ENCODE measurements around the gene S1PR4.
"Not testable (repeated sequence)": the region's sequence is repeated elsewhere in the genome, so short reads cannot be mapped to it uniquely, and the experiment has no call there.

The S1PR4 gene

GRCh38 chr19:3176715-3177501 is 1.7 kb upstream of the S1PR4 start:
- H3K27ac ChIP-seq = peak overlapping the region; percentile 97
- peak; percentile 88 for DNase-seq (ENCODE audit: low read depth, low spot score)

DNA sequence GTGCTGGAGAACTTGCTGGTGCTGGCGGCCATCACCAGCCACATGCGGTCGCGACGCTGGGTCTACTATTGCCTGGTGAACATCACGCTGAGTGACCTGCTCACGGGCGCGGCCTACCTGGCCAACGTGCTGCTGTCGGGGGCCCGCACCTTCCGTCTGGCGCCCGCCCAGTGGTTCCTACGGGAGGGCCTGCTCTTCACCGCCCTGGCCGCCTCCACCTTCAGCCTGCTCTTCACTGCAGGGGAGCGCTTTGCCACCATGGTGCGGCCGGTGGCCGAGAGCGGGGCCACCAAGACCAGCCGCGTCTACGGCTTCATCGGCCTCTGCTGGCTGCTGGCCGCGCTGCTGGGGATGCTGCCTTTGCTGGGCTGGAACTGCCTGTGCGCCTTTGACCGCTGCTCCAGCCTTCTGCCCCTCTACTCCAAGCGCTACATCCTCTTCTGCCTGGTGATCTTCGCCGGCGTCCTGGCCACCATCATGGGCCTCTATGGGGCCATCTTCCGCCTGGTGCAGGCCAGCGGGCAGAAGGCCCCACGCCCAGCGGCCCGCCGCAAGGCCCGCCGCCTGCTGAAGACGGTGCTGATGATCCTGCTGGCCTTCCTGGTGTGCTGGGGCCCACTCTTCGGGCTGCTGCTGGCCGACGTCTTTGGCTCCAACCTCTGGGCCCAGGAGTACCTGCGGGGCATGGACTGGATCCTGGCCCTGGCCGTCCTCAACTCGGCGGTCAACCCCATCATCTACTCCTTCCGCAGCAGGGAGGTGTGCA is 587 bp downstream of the S1PR4 start:
- DNase-seq (ENCODE audit: low read depth, low spot score) = no peak
- no peak overlapping the region for H3K27ac ChIP-seq

GRCh38 chr19:3179739-3180293 is 1.2 kb downstream of the S1PR4 start:
- H3K27ac ChIP-seq = no peak overlapping the region
- no peak for DNase-seq (ENCODE audit: low read depth, low spot score)

- H3K27ac ChIP-seq = no peak overlapping the region
These were observed 5.4 kb downstream of the S1PR4 start for GRCh38 chr19:3183721-3184641.

DNA sequence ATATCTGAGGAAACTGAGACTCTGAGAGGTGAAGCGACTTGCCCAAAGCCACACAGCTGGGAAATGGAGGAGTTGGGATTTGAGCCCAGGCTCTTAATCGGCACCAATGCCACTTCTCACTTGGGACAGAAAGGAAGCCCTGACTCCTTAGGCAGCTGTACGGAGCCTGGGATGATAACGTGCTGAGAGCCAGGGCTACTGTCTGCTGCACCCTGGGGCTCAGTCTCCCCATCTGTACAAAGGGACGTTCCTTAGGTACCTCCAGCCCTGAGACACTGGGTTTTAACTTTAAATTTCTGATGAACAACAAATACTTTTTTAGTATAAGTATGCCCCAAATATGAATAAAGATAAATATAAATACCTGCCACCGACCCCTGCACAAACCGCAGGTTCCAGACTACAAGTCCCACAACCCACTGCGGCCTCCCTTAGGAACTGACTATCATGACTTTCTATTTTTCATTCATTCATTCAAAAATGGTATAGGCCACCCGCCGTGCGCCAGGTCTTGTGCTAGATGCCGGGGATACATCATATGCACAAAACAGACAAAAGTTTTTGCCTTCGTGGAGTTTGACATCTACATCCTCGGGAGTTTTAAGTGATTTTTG is 6.4 kb downstream of the S1PR4 start:
- peak overlapping the region; percentile 80 for H3K27ac ChIP-seq
- no peak for DNase-seq (ENCODE audit: low read depth, low spot score)

More at GRCh38 chr19:3183721-3184641, 5.4 kb downstream of the S1PR4 start:
- no peak for DNase-seq (ENCODE audit: low read depth, low spot score)

DNA sequence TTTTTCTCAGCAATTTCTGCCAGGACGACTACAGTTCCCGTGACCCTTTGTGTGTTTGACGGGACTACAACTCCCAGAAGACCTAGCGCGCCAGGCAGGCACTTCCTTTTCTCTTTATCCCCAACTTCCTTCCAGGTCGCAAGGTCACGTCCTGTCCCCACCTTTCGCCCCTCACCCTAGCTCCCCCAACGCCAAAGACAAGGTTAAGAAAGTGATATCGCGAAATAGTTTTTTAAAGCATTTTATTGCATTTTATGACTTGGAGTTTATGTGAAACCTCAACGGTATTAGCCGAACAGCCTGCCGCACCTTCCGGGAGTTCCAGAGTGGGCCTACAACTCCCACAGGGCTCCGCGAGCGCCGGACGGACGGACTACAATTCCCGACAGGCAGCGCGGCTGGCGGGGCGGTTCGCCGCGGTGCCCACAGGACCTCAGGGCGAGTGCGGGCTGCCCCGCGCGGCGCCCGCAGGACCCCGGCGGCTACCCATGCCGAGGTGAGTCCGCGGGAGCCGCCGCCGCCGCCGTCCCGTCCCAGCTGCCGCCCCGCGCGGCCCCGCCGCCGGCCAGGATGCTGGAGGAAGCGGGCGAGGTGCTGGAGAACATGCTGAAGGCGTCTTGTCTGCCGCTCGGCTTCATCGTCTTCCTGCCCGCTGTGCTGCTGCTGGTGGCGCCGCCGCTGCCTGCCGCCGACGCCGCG is 7.0 kb downstream of the S1PR4 start, which contains the start of gene NCLN:
NCLN (plus strand) TSS at position 470 of the 699 bp plus-strand sequence; CDS start at position 571, 101 bp downstream.
- peak within 1 kb of the TSS; percentile 80 for H3K27ac ChIP-seq
- peak; percentile 73 for DNase-seq (ENCODE audit: low read depth, low spot score)

DNA sequence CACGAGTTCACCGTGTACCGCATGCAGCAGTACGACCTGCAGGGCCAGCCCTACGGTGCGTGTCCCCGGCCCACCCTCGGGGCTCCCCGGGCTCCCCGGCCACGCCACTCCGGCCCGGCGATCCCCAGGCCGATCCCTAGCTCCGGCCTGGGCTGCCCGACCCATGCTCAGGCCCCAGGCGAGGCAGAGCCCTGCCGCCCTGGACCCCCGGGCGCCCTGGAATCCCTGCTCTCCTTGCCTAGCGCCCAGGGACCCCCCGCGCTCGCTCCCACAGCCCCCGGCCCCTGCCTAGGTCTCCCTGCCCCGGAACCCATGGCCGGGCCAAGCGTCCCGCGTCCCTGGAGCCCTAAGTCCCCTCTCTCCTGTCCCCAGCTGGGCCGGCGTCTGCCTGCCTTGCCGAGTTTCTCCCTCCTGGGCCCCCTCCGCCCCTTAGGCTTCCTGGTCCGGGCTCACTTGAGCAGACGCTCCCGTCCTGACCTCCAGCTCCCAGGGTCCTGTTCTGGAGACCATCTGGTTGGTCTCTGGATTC is 7.7 kb downstream of the S1PR4 start:
- peak overlapping the region; percentile 80 for H3K27ac ChIP-seq
- no peak for DNase-seq (ENCODE audit: low read depth, low spot score)

DNA sequence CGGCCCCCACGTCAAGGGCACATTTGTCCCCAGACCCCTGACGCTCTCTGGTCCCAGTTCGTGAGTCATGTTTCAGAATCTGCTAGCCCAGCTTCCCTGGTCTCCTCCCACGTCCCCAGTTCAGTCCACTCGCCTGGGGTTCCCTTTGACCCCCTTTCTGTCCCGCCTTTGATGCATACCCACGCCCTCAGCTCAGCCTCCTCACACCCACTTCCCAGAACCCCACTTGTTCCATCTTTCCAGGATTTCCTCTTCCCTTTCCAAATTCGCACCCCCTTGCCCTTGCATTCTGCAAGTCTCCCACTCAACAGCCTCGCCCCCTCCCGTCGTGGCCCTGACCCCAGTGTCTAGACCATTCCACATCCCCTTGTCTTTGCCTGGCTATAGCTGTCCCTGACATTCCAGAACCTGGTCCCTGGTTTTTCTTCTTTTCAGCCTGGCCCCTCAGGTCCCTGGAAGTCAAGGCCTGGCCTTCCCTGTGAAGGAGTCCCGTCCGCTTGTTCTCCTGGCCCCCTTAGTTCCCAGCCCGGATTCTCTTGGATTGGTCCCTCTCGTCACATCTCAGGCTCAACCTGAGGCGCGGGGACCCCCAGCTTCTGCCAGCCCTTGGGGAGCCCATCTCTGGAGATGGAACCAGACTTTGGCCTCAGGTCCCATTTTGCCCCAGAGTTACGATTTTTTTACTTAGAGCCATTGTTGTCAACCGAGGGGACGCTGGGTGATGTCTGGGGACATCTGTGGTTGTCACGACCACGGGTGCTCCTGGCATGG is 8.5 kb downstream of the S1PR4 start:
- peak overlapping the region; percentile 80 for H3K27ac ChIP-seq
- no peak for DNase-seq (ENCODE audit: low read depth, low spot score)

GRCh38 chr19:3187662-3188511 is 9.3 kb downstream of the S1PR4 start:
- no peak for DNase-seq (ENCODE audit: low read depth, low spot score)
- H3K27ac ChIP-seq = no peak overlapping the region

DNA sequence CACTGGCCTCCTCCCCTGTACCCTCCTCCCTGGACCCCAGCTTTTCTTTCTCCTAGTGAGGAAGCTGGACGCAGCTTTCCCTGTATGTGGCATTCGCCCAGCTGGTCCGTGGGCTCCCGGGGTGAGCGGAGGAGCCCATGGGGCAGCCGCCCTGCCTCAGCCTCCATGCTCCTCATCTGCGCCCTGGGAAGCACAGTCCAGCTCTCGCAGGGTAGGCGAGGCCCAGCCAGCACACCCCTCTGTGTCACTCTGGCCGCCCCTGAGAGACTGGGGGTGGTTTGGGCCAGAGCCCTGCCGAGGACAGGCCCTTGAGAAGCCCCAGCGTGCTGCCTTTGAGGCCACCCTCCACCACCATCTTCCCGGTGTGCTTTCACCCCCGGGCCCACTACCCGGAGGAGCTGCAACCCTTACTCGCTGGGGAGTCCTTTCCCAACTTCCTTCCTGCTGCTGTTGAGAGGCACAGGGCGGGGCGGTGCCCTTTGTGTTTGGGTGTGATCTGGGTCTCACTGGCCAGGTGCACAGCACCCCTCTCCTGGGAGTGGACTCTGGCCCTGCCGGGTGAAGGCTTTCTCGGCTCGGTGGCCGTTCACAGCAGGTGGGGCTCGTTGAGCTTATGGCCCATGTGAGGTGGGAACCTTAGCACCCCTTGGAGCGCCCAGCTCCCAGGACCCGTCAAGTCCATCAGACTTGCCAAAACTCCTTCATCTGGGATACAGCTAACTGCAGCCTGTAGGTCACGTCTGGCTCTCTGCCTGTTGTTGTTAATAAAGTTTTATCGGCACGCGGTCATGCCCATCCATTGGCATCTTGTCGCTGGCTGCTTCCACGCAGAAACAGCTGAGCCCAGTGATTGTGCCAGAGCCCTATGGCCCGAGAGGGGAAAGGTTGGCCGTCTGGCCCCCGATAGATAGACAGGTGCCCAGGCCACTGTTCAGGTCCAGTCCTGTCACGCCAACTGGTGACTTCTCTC is 10.3 kb downstream of the S1PR4 start:
- DNase-seq (ENCODE audit: low read depth, low spot score) = no peak
- no peak overlapping the region for H3K27ac ChIP-seq

DNA sequence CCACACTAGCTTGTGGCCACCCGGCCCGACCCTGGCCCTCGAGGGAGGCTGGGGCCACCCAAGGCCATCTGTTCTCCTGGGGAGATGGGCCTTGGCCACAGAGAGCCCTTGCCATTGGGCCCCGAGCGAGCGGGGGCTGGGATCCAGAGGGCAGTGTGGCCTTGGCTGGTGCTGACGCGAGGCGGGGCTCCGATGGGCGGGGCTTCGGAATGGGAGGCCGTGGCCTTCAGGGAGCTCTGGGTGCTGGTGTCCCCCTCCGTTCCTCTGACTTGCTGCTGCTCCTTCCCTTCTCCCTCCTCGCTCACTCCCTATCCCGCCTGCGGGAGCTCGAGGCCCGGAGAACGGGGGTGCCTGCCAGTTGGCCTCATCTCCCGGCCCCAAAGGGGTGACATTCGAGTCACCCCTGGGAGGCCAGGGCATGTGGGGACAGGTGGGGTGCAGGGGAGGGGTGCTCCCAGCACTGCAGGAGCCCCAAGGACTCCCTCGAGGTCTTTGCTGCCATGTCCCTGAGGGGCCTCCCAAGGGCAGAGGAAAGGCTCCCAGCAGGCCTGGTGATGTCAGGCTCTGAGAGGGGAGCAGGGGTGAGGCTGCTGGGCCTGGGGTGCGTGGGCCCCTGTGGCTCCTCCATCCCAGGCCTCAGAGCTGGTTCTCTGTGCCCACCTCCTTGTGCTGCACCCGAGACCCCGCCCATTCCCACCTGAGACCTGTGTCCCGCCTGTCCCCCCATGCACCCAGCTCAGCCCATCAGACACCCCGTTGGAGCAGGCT is 11.3 kb downstream of the S1PR4 start:
- no peak for DNase-seq (ENCODE audit: low read depth, low spot score)
- no peak overlapping the region for H3K27ac ChIP-seq

GRCh38 chr19:3190470-3190770 is 11.9 kb downstream of the S1PR4 start:
- DNase-seq (ENCODE audit: low read depth, low spot score) = no peak
- no peak overlapping the region for H3K27ac ChIP-seq

GRCh38 chr19:3190921-3191805 is 12.6 kb downstream of the S1PR4 start:
- no peak overlapping the region for H3K27ac ChIP-seq
- DNase-seq (ENCODE audit: low read depth, low spot score) = no peak

GRCh38 chr19:3191806-3192104 is 13.2 kb downstream of the S1PR4 start:
- H3K27ac ChIP-seq; DNase-seq (ENCODE audit: low read depth, low spot score): not testable (repeated sequence)

GRCh38 chr19:3192228-3192635 is 13.7 kb downstream of the S1PR4 start:
- DNase-seq (ENCODE audit: low read depth, low spot score) = no peak
- no peak overlapping the region for H3K27ac ChIP-seq

Measured in epithelial cell of prostate (primary cell).